HG02970 (cell line): ENCODE results near the gene NPTXR.

ENCODE experiments used
- ATAC-seq: cut with Tn5 transposase; IDR thresholded peaks from one replicate; pipeline ENCODE4 v1.9.1; 2021; ENCODE audit warnings: mild to moderate bottlenecking, moderate library complexity, moderate number of reproducible peaks; ENCODE audit not compliant: unreplicated experiment, low FRiP score

Gene NPTXR

GRCh38 chr22:38869663-38870062 is 25.8 kb upstream of the NPTXR start:
- ATAC-seq, result no peak

GRCh38 chr22:38868886-38869381 is 25.1 kb upstream of the NPTXR start:
- ATAC-seq, result no peak

- no peak for ATAC-seq
Observed at GRCh38 chr22:38868286-38868721, 24.5 kb upstream of the NPTXR start.

GRCh38 chr22:38867471-38868285 is 23.9 kb upstream of the NPTXR start:
- ATAC-seq, result no peak

- ATAC-seq, result no peak
Observed at GRCh38 chr22:38867124-38867455, 23.3 kb upstream of the NPTXR start.

GRCh38 chr22:38866399-38867123 is 22.7 kb upstream of the NPTXR start:
- no peak for ATAC-seq

- ATAC-seq, result no peak
Observed at GRCh38 chr22:38866024-38866398, 22.2 kb upstream of the NPTXR start.

- ATAC-seq, result no peak
Observed at GRCh38 chr22:38865201-38866023, 21.6 kb upstream of the NPTXR start.

GRCh38 chr22:38864361-38865191 is 20.7 kb upstream of the NPTXR start:
- no peak for ATAC-seq

GRCh38 chr22:38863531-38864131 is 19.8 kb upstream of the NPTXR start:
- ATAC-seq, result no peak

GRCh38 chr22:38862375-38863329 is 18.8 kb upstream of the NPTXR start:
- no peak for ATAC-seq

- no peak for ATAC-seq
Observed at GRCh38 chr22:38861927-38862326, 18.1 kb upstream of the NPTXR start.

GRCh38 chr22:38861170-38861876 is 17.5 kb upstream of the NPTXR start:
- ATAC-seq, result no peak

- no peak for ATAC-seq
Observed at GRCh38 chr22:38860283-38861169, 16.7 kb upstream of the NPTXR start.

GRCh38 chr22:38859581-38860282 is 15.9 kb upstream of the NPTXR start:
- ATAC-seq, result no peak

GRCh38 chr22:38858492-38858891 is 14.7 kb upstream of the NPTXR start:
- ATAC-seq, result no peak
